PC-9 (cell line): ENCODE measurements around the gene CFAP91.

Source experiments
- CTCF ChIP-seq: fragments of 200-600 bp; sonication (generic); conservative IDR thresholded peaks from 2 replicates; pipeline ENCODE4 v1.6.1; 2017; ENCODE audit warnings: mixed run types, antibody characterized with exemption, mild to moderate bottlenecking, moderate library complexity
- EZH2 ChIP-seq: fragments of 200-600 bp; sonication (generic); IDR thresholded peaks from 2 replicates; pipeline ENCODE4 v1.8.0; 2017; ENCODE audit warnings: antibody characterized with exemption, low read depth

GRCh38 chr3:119726909-119727308 lies 24.1 kb downstream of the CFAP91 start:
- TF ChIP-seq CTCF (no peak), EZH2 (no peak)
